Kidney epithelial cell (primary cell): ENCODE results near the gene DRAM1. TPM values are rescaled to one million over a fixed set of nuclear protein-coding genes. Genes with fewer than 3 reads are reported as not detected.
A peak's percentile ranks its signal among the peaks of the same experiment; 100 is the strongest.
"Not testable (repeated sequence)": the region's sequence is repeated elsewhere in the genome, so short reads cannot be mapped to it uniquely, and the experiment has no call there.

Source experiments
- DNase-seq: peaks from one replicate; pipeline ENCODE4 v3.0.0-alpha.2; 2010; ENCODE audit warnings: low read depth
- H3K27me3 ChIP-seq: 2 replicates; pipeline ENCODE4 v1.6.0; 2011; ENCODE audit warnings: low read length; ENCODE audit not compliant: control insufficient read depth, insufficient read depth
- H3K36me3 ChIP-seq: 2 replicates; pipeline ENCODE4 v1.5.1; 2011; ENCODE audit warnings: low read length; ENCODE audit not compliant: control insufficient read depth, insufficient read depth
- H3K4me3 ChIP-seq: 2 replicates; pipeline ENCODE4 v1.5.1; 2011; ENCODE audit warnings: low read depth, mild to moderate bottlenecking, control low read depth, low read length
- CTCF ChIP-seq: IDR thresholded peaks from 2 replicates; pipeline ENCODE4 v1.5.1; 2011; ENCODE audit warnings: mild to moderate bottlenecking, moderate library complexity, low read length, control low read depth, inconsistent platforms; ENCODE audit not compliant: insufficient read depth, poor library complexity, severe bottlenecking
- total RNA-seq: library from RNA; depleted of rRNA; stranded (reverse); fragments of >200 nt; gene quantifications from 2 replicates; pipeline ENCODE4 v1.2.3, GENCODE V29; 2015

Gene DRAM1
- total RNA-seq, 1 donor from 2014 or later: 44.1 TPM

- TF ChIP-seq CTCF: no peak
- H3K27me3 ChIP-seq: no peaks in the 10 kb centered on the region
- no peak overlapping the region for H3K4me3 ChIP-seq
- DNase-seq: no peak
- no peaks in the 10 kb centered on the region for H3K36me3 ChIP-seq
Observed at GRCh38 chr12:101866615-101867373, 10.6 kb upstream of the DRAM1 start.

- H3K36me3 ChIP-seq, DNase-seq, H3K27me3 ChIP-seq, H3K4me3 ChIP-seq: not testable (repeated sequence)
Observed at GRCh38 chr12:101867619-101868018, 9.8 kb upstream of the DRAM1 start.

DNA sequence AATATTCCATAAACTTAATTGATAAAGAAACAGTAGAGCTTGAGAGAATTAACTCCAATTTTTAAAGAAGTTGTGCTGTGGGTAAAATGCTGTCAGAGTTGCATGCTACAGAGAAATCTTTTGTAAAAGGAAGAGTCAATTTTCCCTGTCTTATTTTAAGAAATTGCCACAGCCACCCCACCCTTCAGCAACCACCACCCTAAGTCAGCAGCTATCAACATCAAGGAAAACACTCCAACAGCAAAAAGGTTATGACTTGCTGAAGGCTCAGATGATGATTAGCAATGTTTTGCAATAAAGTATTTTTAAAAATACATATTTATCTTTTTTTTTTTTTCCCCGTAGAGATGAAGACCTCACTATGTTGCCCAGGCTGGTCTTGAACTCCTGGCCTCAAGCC, 6.5 kb upstream of the DRAM1 start:
- DNase-seq: no peak
- Histone ChIP-seq H3K36me3 (no peaks in the 10 kb centered on the region), H3K27me3 (no peaks in the 10 kb centered on the region), H3K4me3 (no peak overlapping the region)
- no peak for TF ChIP-seq CTCF

DNA sequence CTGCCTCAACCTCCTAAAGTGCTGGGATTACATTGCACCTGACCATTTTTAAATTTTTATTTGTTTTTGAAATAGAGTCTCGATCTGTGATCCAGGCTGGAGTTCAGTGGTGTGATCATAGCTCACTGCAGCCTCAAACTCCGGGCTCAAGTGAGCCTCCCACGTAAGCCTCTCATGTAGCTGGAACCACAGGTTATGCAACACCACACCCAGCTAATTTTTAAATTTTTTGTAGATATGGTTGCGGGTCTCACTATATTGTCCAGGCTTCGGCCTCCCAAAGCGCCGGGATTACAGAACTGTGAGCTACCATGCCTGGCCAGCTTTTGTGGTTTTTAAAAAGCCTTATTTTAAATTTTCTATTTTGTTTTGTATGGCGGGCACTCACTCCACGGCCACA, 2.2 kb upstream of the DRAM1 start:
- no peak for TF ChIP-seq CTCF
- Histone ChIP-seq H3K4me3 (no peak overlapping the region), H3K27me3 (no peaks in the 10 kb centered on the region), H3K36me3 (no peaks in the 10 kb centered on the region)
- DNase-seq: no peak

DNA sequence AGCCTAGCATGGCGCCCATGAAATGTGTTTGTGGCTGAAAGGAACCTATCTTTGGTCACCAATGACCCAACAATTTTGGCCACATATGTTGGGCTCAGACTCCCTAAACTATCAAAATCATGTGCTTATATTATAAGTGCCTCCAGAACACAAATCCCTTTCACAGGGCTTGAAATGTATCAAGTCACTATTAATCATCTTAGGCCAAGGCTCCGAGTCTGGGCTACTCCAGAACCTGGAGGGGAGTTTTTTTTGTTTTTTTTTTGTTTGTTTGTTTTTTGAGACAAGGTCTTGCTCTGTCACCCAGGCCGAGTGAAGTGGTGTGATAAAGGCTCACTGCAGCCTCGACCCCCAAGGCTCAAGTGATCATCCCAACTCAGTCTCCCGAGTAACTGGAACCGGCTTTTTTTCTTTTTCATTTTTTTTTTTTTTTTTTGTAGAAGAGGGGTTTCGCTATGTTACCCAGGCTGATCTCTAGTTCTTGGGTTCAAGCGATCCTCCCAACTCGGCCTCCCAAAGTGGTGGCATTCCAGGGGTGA, 989 bp upstream of the DRAM1 start:
- DNase-seq: no peak
- H3K4me3 ChIP-seq: peak overlapping the region; percentile 82
- no peaks in the 10 kb centered on the region for H3K27me3 ChIP-seq
- no peak for TF ChIP-seq CTCF
- H3K36me3 ChIP-seq: no peaks in the 10 kb centered on the region

DNA sequence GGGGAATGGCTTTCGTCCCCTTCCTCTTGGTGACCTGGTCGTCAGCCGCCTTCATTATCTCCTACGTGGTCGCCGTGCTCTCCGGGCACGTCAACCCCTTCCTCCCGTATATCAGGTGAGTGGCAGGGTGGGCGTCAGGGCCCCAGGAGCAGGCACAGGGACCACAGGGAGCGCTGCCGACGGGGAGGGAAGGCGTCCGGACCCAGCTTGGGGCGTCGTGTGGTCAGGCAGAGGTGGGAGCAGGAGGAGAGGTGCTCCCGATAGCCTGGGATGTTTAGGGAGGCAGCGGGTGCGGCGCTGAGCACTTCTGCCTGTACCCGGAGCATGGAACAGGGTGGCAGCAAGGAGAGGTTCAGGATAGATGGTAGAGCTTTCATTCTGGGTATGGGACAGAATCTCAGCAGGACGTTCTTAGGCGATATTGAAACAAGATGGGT, 444 bp downstream of the DRAM1 start:
- no peaks in the 10 kb centered on the region for H3K36me3 ChIP-seq
- TF ChIP-seq CTCF: no peak
- H3K4me3 ChIP-seq: peak overlapping the region; percentile 82
- no peaks in the 10 kb centered on the region for H3K27me3 ChIP-seq
- no peak for DNase-seq
